ENCODE measurements around the gene RIPK4.
"Not testable (repeated sequence)": the region's sequence is repeated elsewhere in the genome, so short reads cannot be mapped to it uniquely, and the experiment has no call there.

Gene RIPK4

DNA sequence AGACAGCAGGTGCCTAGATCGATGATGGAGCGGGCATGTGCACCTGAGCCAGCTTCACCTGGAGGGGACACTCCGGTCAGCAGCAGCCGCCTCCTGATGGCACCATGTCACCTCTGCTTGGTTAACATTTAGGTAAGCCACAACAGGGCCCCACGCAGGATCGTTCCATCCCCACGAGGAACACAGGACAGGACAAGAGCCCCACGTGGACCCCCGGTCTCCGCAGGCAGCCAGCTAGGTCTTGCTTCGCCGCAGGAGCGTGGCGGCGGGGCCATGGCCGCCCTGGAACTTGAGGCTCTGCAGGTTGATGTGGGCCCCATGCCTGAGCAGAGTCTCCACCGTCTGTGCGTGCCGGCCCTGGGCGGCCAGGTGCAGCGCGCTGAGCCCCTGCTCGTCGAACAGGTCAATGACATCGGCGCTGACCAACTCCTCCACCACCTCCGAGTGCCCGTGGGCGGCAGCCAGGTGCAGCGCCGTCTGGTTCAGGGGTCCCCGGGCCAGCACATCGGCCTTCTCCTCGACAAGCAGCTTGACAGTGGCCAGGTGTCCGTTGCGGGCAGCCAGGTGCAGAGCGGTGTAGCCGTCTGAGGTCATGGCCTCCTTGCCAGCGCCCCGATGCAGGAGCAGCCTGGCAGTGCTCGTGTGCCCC, 26.1 kb downstream of the RIPK4 start:
- no peak for DNase-seq (ENCODE audit: low read depth in 2 of 3, low spot score in 1 of 3)

DNA sequence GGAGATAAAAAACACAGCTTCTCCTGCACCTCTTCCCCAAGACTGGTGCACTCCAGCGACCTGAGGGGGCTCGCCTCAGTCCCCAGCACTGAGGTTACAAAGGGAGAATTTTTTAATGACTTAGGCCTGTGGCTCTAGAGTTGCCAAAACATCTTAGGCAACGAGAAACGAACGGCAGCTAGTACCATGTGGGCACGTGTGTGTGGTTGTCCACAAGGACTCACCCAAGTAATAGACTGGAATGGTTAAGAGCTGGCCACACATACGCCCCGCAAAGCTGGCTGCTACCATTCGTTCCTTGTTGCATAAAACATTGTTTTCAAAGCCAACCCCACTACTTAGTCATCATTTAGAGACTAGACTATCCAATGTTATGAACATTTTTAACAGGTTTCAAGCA, 26.9 kb downstream of the RIPK4 start:
- DNase-seq (ENCODE audit: low read depth in 2 of 3, low spot score in 1 of 3): no peak

- DNase-seq (ENCODE audit: low read depth in 2 of 3, low spot score in 1 of 3): no peak
These were observed 27.8 kb downstream of the RIPK4 start for GRCh38 chr21:41739011-41739410.

DNA sequence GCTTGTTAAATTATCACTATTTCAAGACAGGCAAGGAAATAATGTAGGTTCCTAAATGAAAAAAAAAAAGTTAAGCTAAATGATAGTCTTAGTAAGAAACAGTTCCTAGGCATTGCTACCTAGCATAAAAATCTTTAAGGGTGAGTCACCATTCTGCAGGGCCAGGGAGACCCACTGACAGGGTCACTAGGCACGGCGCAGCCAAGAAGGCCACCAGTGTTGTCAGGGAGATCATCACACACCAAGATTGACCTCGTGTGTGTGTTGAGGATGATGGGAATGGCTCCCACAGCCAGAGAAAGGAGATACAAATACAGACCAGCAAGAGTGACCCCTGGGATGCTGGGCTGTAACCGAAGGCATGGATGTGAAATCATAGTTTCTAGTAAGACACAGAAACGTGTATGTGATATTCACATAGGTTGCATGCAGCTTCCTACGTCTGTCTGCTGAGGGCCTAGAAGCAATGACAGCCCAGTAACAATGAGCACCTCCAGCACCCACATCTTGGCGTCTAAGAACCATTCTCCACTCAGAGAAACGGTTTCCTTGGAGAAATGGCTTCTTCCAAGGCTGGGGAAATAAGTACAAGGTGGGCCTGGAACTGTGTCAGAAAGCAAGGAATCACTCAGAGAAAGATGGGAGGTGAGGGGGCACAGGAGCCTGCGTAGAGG, 29.1 kb downstream of the RIPK4 start:
- DNase-seq (ENCODE audit: low read depth in 2 of 3, low spot score in 1 of 3): no peak

GRCh38 chr21:41736423-41736822, 30.4 kb downstream of the RIPK4 start:
- DNase-seq (ENCODE audit: low read depth in 2 of 3, low spot score in 1 of 3): no peak

DNA sequence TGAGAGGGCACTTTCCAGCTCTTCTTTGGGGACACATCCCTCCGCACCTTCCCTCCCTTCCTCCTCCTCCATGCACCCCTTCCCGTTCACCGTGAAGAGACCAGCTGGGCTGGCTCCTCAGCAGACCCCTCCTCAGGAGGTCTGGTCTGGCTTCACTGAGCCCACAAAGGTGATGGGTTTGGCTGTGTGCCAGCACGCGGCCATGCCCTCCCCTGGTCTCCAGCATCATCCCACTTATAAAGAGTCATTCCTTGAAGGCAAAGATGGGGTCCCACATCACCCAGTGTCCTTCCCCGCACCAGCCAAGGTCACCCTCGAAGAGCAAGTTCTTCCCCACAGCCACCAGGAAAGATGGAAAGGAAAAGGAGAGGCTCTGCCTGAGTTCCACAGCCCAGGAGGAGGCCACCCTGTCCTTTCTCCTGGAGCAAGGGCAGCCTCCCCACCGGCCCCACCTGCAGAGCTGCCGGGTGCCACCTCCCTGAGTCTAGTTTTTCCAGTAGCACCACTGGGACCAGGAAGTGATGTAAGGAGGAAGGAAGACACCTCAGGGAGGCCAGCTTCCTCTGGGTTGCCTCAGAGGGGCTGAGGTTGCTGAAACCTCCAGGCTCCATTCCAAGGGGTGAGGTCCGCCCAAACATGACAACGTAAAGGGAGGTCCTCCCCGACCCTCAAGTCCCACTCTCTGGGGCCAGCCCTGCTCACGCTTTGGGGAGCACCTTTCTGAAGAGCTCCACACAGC, 32.7 kb downstream of the RIPK4 start:
- DNase-seq (ENCODE audit: low read depth in 2 of 3, low spot score in 1 of 3): no peak

- DNase-seq (ENCODE audit: low read depth in 2 of 3, low spot score in 1 of 3): no peak
These were observed 35.8 kb downstream of the RIPK4 start for GRCh38 chr21:41731081-41731480.

GRCh38 chr21:41730367-41730765, 36.5 kb downstream of the RIPK4 start:
- no peak for DNase-seq (ENCODE audit: low read depth in 2 of 3, low spot score in 1 of 3)

GRCh38 chr21:41729701-41730366, 37.0 kb downstream of the RIPK4 start:
- DNase-seq (ENCODE audit: low read depth in 2 of 3, low spot score in 1 of 3): no peak

GRCh38 chr21:41727784-41728763, 38.8 kb downstream of the RIPK4 start:
- DNase-seq (ENCODE audit: low read depth in 2 of 3, low spot score in 1 of 3): no peak

- no peak for DNase-seq (ENCODE audit: low read depth in 2 of 3, low spot score in 1 of 3)
These were observed 39.7 kb downstream of the RIPK4 start for GRCh38 chr21:41726970-41727783.

DNA sequence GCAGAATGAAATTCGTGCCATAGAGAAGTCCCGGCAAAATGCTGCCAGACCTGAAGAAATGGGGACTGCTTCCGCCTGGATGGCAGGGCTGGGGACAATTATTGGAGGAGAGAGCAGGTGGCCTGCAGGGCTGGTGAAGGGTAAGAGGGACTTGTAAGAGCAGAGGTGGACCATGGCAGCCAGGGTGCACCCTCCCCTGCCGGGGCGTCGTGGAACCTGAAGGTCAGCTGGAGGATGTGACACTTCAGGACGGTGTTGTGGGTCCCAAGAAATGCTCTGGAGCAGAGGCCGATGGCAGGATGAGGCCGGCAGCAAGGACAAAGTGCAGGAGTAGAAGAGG, 40.3 kb downstream of the RIPK4 start:
- no peak for DNase-seq (ENCODE audit: low read depth in 2 of 3, low spot score in 1 of 3)

DNA sequence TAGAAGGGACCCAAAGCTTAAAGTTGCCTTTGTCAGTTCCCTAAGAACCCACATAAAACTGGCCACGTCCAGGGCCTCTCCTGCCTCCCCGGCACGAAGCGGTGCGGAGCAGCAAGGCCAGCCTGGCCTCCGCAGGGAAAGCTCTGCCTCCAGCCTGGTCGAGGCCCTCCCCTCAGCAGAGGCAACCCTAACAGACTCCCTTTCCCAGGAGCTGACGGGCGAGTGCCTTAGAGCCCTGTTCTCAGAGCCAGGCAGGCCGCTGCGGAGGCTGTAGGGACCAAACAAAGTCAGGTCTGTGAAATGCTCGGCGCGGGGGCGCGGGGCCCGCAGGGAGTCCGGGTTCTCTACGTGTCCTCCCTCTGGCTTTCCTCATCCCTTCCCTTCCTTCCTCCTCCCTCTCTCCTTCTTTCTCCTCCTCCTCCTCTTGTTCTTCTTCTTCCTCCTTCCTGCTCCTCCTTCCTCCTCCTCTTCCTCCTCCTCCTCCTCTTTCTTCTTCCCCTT, 40.7 kb downstream of the RIPK4 start:
- no peak for DNase-seq (ENCODE audit: low read depth in 2 of 3, low spot score in 1 of 3)

DNA sequence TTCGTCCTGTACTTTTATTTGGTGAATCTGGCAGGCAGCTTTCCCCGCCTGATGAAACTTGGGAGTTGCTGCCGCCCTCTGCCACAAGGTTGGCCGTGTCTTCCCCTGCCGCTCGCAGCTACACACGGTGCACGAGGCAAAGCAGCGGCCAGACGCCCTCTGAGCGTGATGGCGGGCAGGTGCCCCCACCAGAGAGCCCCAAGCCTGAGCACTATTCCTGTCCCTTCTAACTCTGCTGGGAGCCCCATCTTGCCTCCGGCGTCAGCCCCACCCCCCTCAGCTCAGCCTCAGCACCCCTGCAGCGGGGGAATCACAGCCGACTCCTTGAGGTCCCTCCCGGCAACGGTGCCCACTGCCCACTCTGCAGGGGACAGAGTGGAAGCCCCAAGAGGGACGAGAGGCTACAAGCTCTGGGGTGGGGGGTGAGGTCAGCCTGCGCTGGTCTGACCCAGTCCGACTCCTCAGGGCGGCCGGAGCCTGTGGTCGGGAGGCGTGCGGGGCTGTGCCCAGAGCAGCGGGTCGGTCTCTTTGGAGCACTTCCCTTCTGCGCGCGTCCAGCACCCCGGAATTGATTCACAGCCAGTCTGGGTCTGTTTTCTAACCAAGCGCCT, 41.3 kb downstream of the RIPK4 start:
- DNase-seq (ENCODE audit: low read depth in 2 of 3, low spot score in 1 of 3): no peak

DNA sequence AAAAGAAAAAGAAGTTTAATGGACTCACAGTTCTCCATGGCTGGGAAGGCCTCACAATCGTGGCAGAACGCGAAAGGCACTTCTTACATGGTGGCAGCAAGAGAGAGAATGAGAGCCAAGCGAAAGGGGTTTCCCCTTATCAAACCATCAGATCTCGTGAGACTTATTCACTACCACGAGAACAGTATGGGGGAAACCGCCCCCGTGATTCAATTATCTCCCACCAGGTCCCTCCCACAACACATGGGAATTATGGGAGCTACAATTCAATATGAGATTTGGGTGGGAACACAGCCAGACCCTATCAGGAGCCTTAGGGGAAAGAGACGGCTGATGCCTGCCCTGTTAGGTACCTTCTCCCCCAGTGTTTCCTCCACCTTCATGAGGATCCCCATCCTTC, 43.0 kb downstream of the RIPK4 start:
- DNase-seq (ENCODE audit: low read depth in 2 of 3, low spot score in 1 of 3): not testable (repeated sequence)

DNA sequence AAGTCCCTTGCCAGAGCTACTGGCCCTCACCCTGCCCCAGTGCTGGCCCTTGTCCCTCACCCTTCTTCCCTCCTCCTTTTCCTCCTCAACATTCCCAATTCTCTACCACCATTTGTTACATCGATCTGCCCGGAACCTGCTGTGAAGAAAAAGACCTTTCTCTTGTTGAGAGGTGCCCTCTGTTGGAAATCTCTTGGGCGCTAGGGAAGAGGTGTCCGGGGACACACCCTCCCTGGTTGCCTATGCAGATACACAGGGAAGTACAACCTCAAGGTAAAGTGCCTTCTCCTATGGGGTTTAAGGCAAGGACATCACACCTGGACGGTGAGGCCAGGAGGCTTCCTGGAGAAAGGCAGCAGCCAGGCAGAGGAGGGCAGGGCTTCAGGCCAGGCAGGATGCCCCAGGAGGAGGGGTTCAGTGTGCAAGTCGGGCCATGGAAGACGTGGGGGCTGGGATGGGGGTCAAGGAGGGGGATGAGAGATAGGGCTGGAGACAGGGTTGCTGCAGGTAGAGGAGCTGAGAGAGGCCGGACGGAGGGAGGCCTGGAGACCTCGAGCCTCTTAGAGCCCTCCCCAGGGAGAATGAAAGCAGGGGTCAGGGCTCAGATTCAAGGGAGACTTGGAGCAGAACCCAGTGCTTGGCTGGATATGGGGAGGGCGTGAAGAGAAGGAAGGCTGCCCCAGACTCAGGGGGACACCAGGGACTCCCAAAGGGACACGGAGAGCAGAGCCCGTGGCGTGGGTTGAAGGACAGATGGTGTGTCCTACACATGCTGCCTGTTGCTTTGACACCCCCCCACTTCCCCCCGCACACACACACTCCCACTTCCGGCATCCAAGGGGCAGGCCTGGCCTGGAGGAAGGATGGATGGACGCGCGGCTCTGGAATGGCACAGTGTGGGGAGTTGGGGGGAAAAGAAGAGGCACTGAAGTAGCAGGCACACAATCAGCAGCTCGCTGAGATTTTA, 44.5 kb downstream of the RIPK4 start:
- DNase-seq (ENCODE audit: low read depth in 2 of 3, low spot score in 1 of 3): no peak

GRCh38 chr21:41720250-41720649, 46.6 kb downstream of the RIPK4 start:
- no peak for DNase-seq (ENCODE audit: low read depth in 2 of 3, low spot score in 1 of 3)

DNA sequence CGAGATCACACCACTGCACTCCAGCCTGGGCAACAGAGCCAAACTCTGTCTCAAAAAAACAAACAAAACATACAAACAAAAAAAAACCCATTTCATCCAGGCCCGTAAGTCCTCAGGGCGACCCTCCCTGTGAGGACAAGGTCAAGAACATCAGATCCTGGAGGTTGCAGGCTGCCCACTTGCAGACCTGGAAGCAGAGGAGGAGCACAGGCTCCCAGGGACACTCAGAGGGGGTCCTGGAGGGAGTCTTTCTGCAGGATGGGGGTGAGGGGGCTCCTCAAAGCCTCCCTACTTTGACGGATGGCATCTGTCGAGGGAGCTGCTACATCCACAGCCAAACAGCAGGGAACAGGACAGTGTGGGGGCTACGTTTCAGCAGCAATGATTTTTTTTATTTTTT, 47.2 kb downstream of the RIPK4 start:
- DNase-seq (ENCODE audit: low read depth in 2 of 3, low spot score in 1 of 3): no peak
